Panc1 (cell line): ENCODE results near the gene CNGB1. TPM values are rescaled to one million over a fixed set of nuclear protein-coding genes. Genes with fewer than 3 reads are reported as not detected.

Experiments used
- ATAC-seq: fragments of 200-7000 bp; cut with Tn5 transposase; 2 replicates; pipeline ENCODE4 v1.9.1; 2020; ENCODE audit warnings: mild to moderate bottlenecking, moderate library complexity
- BruUV-seq: library from RNA; stranded (reverse); fragments of 400-500 nt; replicated peaks from 2 replicates; lab custom pipeline; 2021; lab: Mats Ljungman, UMichigan
- CTCF ChIA-PET: fragments of 300-600 bp; sonication (Branson Sonifier 250); formaldehyde crosslinking; loops from one replicate; lab custom pipeline; 2022; ENCODE audit warnings: antibody characterized with exemption; lab: Charles Lee
- POLR2A ChIA-PET: fragments of 300-600 bp; sonication (Branson Sonifier 250); formaldehyde crosslinking; loops from one replicate; lab custom pipeline; 2022; ENCODE audit warnings: antibody characterized with exemption; lab: Charles Lee
- DNase-seq: peaks from one replicate; pipeline ENCODE4 v3.0.0-alpha.2; 2010; ENCODE audit warnings: low read depth, low spot score
- H3K27ac ChIP-seq: 2 replicates; pipeline ENCODE4 v1.5.1; 2011; ENCODE audit warnings: mild to moderate bottlenecking, low read length, inconsistent platforms
- H3K27me3 ChIP-seq: fragments of 200-500 bp; sonication (Bioruptor generic); 2 replicates; pipeline ENCODE4 v1.6.0; 2014; ENCODE audit warnings: low read length, inconsistent platforms; ENCODE audit not compliant: control insufficient read depth, insufficient read depth
- H3K36me3 ChIP-seq: fragments of 200-500 bp; sonication (Bioruptor generic); 2 replicates; pipeline ENCODE4 v1.5.1; 2014; ENCODE audit warnings: inconsistent platforms, mild to moderate bottlenecking, low read length, moderate library complexity; ENCODE audit not compliant: control insufficient read depth, insufficient read depth
- H3K4me1 ChIP-seq: 2 replicates; pipeline ENCODE4 v1.5.1; 2011; ENCODE audit warnings: inconsistent platforms, mild to moderate bottlenecking, low read length, moderate library complexity; ENCODE audit not compliant: control insufficient read depth, insufficient read depth
- H3K4me3 ChIP-seq, 2 experiments: 2 replicates each; pipeline ENCODE4 v1.5.1; 2011 to 2012; ENCODE audit warnings: low read depth in 2 of 2, low read length in 2 of 2, mild to moderate bottlenecking in 2 of 2, inconsistent platforms in 1 of 2, moderate library complexity in 1 of 2
- H3K9me3 ChIP-seq: fragments of 200-500 bp; sonication (Bioruptor generic); 2 replicates; pipeline ENCODE4 v1.5.1; 2014; ENCODE audit warnings: low read depth, mild to moderate bottlenecking, inconsistent platforms, low read length, moderate library complexity; ENCODE audit not compliant: control insufficient read depth, insufficient read depth
- CTCF ChIP-seq: fragments of 450-650 bp; IDR thresholded peaks from 2 replicates; pipeline ENCODE4 v1.5.1; 2017; ENCODE audit warnings: mild to moderate bottlenecking
- POLR2AphosphoS5 ChIP-seq: IDR thresholded peaks from 2 replicates; pipeline ENCODE4 v1.6.1; 2012; ENCODE audit warnings: mild to moderate bottlenecking, low read depth, low read length, moderate library complexity
- REST ChIP-seq, 2 experiments: IDR thresholded peaks; 2 replicates each; pipeline ENCODE4 v1.6.1; 2011 to 2012; ENCODE audit warnings: low read depth in 2 of 2, control low read depth in 1 of 2, low read length in 1 of 2, mild to moderate bottlenecking in 1 of 2, moderate library complexity in 1 of 2; ENCODE audit not compliant: insufficient read depth in 1 of 2
- SIN3A ChIP-seq: IDR thresholded peaks from 2 replicates; pipeline ENCODE4 v1.6.1; 2012; ENCODE audit warnings: low read depth, mild to moderate bottlenecking, low read length, moderate library complexity, borderline replicate concordance; ENCODE audit not compliant: insufficient read depth
- TCF7L2 ChIP-seq: IDR thresholded peaks from 2 replicates; pipeline ENCODE4 v1.6.1; 2011; ENCODE audit warnings: mild to moderate bottlenecking, low read depth, low read length, inconsistent platforms
- in situ Hi-C: cut with HindIII; loops from 2 replicates; pipeline ENCODE4 v1.10.0; 2016; ENCODE audit warnings: low sequenced_read_pairs, low pct_unique_long_range_greater_than_20kb
- intact Hi-C: fragments of 100-400 bp; cut with micrococcal nuclease; formaldehyde crosslinking; loops from one replicate; pipeline ENCODE4 v1.10.0; 2022; ENCODE audit not compliant: unreplicated experiment
- total RNA-seq: library from RNA; stranded (reverse); gene quantifications from one replicate; pipeline ENCODE4 v1.2.1, GENCODE V29; 2021; ENCODE audit not compliant: unreplicated experiment

Gene CNGB1
- total RNA-seq, 1 experiment from 2014 or later = not detected

GRCh38 chr16:57920880-57921229, 50.1 kb downstream of the CNGB1 start:
- Histone ChIP-seq H3K4me3 (no peak overlapping the region), H3K4me1 (no peaks in the 10 kb centered on the region), H3K27me3 (no peaks in the 10 kb centered on the region), H3K36me3 (no peaks in the 10 kb centered on the region), H3K9me3 (no peaks in the 10 kb centered on the region), H3K27ac (no peak overlapping the region)
- DNase-seq = no peak
- no TSS peak for BruUV-seq
- ChIA-PET CTCF (no interaction called here), POLR2A (no interaction called here)
- intact Hi-C loops = no loop called here
- in situ Hi-C loops = no loop called here
- TF ChIP-seq REST (IDR thresholded peaks at IDR 0.05; ENCODE audit: insufficient read depth in 1 of 2, low read depth in 2 of 2, low read length in 1 of 2) = no peak
- TF ChIP-seq POLR2AphosphoS5 = no peak
- TF ChIP-seq TCF7L2 = no peak
- no peak for TF ChIP-seq SIN3A
- TF ChIP-seq CTCF = no peak
- no peak for ATAC-seq

GRCh38 chr16:57920215-57920879, 50.6 kb downstream of the CNGB1 start:
- no peaks in the 10 kb centered on the region for H3K4me1 ChIP-seq
- H3K4me3 ChIP-seq = no peak overlapping the region
- DNase-seq (no peak), ATAC-seq (no peak)
- no TSS peak for BruUV-seq
- H3K27ac ChIP-seq = no peak overlapping the region
- H3K36me3 ChIP-seq = no peaks in the 10 kb centered on the region
- H3K9me3 ChIP-seq = no peaks in the 10 kb centered on the region
- intact Hi-C loops = no loop called here
- TF ChIP-seq REST (IDR thresholded peaks at IDR 0.05; ENCODE audit: insufficient read depth in 1 of 2, low read depth in 2 of 2, low read length in 1 of 2) = no peak
- no peak for TF ChIP-seq TCF7L2
- TF ChIP-seq SIN3A = no peak
- TF ChIP-seq POLR2AphosphoS5 = no peak
- TF ChIP-seq CTCF = no peak
- H3K27me3 ChIP-seq = no peaks in the 10 kb centered on the region
- CTCF ChIA-PET = no interaction called here
- POLR2A ChIA-PET = no interaction called here
- in situ Hi-C loops = no loop called here
